WTC11 (cell line): ENCODE data around the gene NTRK1. TPM values are rescaled to one million over a fixed set of nuclear protein-coding genes. Genes with fewer than 3 reads are reported as not detected.

Source experiments
- ATAC-seq: fragments of 200-7000 bp; cut with Tn5 transposase; 2 replicates; pipeline ENCODE4 v1.10.0; 2021; ENCODE audit warnings: mild to moderate bottlenecking, moderate library complexity
- CTCF ChIA-PET: fragments of 300-600 bp; sonication (Branson Sonifier 250); formaldehyde crosslinking; loops from one replicate; lab custom pipeline; 2021; ENCODE audit warnings: antibody characterized with exemption; lab: Charles Lee
- POLR2A ChIA-PET: fragments of 350-600 bp; sonication (Branson Sonifier 250); formaldehyde crosslinking; loops from one replicate; lab custom pipeline; 2021; ENCODE audit warnings: antibody characterized with exemption; lab: Charles Lee
- DNase-seq: peaks from one replicate; pipeline ENCODE4 v3.0.0; 2021; ENCODE audit warnings: low spot score
- H3K27ac Mint-ChIP-seq: 2 replicates; pipeline ENCODE4 v1.8.0; 2021; ENCODE audit warnings: mixed read lengths
- H3K27me3 Mint-ChIP-seq: 2 replicates; pipeline ENCODE4 v1.8.0; 2021; ENCODE audit warnings: low read depth, mild to moderate bottlenecking, moderate library complexity, mixed read lengths
- H3K36me3 Mint-ChIP-seq: 2 replicates; pipeline ENCODE4 v1.8.0; 2021; ENCODE audit warnings: mixed read lengths
- H3K4me1 Mint-ChIP-seq: 2 replicates; pipeline ENCODE4 v1.8.0; 2022; ENCODE audit warnings: mixed read lengths
- H3K4me3 Mint-ChIP-seq: 2 replicates; pipeline ENCODE4 v1.8.0; 2021; ENCODE audit warnings: mild to moderate bottlenecking, moderate library complexity, mixed read lengths
- H3K9me3 Mint-ChIP-seq: 2 replicates; pipeline ENCODE4 v1.8.0; 2021; ENCODE audit warnings: mixed read lengths
- CREB1 ChIP-seq: sonication (generic); formaldehyde crosslinking; IDR thresholded peaks from 2 replicates; pipeline ENCODE4 v1.8.0; 2023; ENCODE audit warnings: mild to moderate bottlenecking, missing genetic modification reagents
- CREM ChIP-seq: sonication (generic); formaldehyde crosslinking; IDR thresholded peaks from 2 replicates; pipeline ENCODE4 v1.8.1; 2022; ENCODE audit warnings: mild to moderate bottlenecking, missing genetic modification reagents, moderate library complexity
- ETV6 ChIP-seq: sonication (generic); formaldehyde crosslinking; IDR thresholded peaks from 2 replicates; pipeline ENCODE4 v1.8.1; 2022; ENCODE audit warnings: mild to moderate bottlenecking, missing genetic modification reagents
- GTF2I ChIP-seq: fragments of 250-450 bp; sonication (Bioruptor Pico); conservative IDR thresholded peaks from 2 replicates; pipeline ENCODE4 v1.4.0; 2021; ENCODE audit warnings: mild to moderate bottlenecking
- JUN ChIP-seq: sonication (generic); formaldehyde crosslinking; IDR thresholded peaks from 2 replicates; pipeline ENCODE4 v1.8.0; 2023; ENCODE audit warnings: mild to moderate bottlenecking, missing genetic modification reagents
- MXD4 ChIP-seq: fragments of 250-450 bp; sonication (Bioruptor Pico); IDR thresholded peaks from 2 replicates; pipeline ENCODE4 v1.8.0; 2021; ENCODE audit warnings: mild to moderate bottlenecking, moderate library complexity, borderline replicate concordance
- MYBL2 ChIP-seq: sonication (generic); formaldehyde crosslinking; IDR thresholded peaks from 2 replicates; pipeline ENCODE4 v1.8.1; 2023; ENCODE audit warnings: mild to moderate bottlenecking, moderate library complexity, missing genetic modification reagents
- NFATC4 ChIP-seq: fragments of 250-450 bp; sonication (Bioruptor Pico); IDR thresholded peaks from 2 replicates; pipeline ENCODE4 v1.9.0; 2021; ENCODE audit warnings: mild to moderate bottlenecking
- NFE2L1 ChIP-seq: sonication (generic); formaldehyde crosslinking; IDR thresholded peaks from 2 replicates; pipeline ENCODE4 v1.8.1; 2023; ENCODE audit warnings: missing genetic modification reagents
- PRDM15 ChIP-seq: sonication (generic); formaldehyde crosslinking; IDR thresholded peaks from 2 replicates; pipeline ENCODE4 v1.8.0; 2022; ENCODE audit warnings: missing genetic modification reagents
- SP1 ChIP-seq: sonication (generic); formaldehyde crosslinking; conservative IDR thresholded peaks from 2 replicates; pipeline ENCODE4 v1.8.1; 2022; ENCODE audit warnings: missing genetic modification reagents
- TEAD4 ChIP-seq: sonication (generic); formaldehyde crosslinking; IDR thresholded peaks from 2 replicates; pipeline ENCODE4 v1.8.0; 2022; ENCODE audit warnings: mild to moderate bottlenecking, missing genetic modification reagents
- TP53 ChIP-seq: sonication (generic); formaldehyde crosslinking; IDR thresholded peaks from 2 replicates; pipeline ENCODE4 v1.8.1; 2023; ENCODE audit warnings: mild to moderate bottlenecking, missing genetic modification reagents
- ZNF317 ChIP-seq: sonication (generic); formaldehyde crosslinking; IDR thresholded peaks from 2 replicates; pipeline ENCODE4 v1.8.1; 2023; ENCODE audit warnings: low read depth, mild to moderate bottlenecking, moderate library complexity, missing genetic modification reagents, borderline replicate concordance
- ZNF396 ChIP-seq: fragments of 250-450 bp; sonication (Bioruptor Pico); IDR thresholded peaks from 2 replicates; pipeline ENCODE4 v1.8.0; 2021; ENCODE audit warnings: mild to moderate bottlenecking, moderate library complexity, borderline replicate concordance
- ZNF416 ChIP-seq: fragments of 250-450 bp; sonication (Bioruptor Pico); IDR thresholded peaks from 2 replicates; pipeline ENCODE4 v1.9.0; 2021; ENCODE audit warnings: mild to moderate bottlenecking, inconsistent platforms
- ZNF671 ChIP-seq: fragments of 250-450 bp; sonication (Bioruptor Pico); IDR thresholded peaks from 2 replicates; pipeline ENCODE4 v1.8.0; 2021; ENCODE audit warnings: mild to moderate bottlenecking
- total RNA-seq: library from RNA; stranded (reverse); gene quantifications from 3 replicates; pipeline ENCODE4 v1.2.3, GENCODE V29; 2021
- TF ChIP-seq, protein P1 (sequence below): fragments of 250-450 bp; sonication (Bioruptor Pico); IDR thresholded peaks from 2 replicates; pipeline ENCODE4 v1.9.0; 2021; ENCODE audit warnings: mild to moderate bottlenecking
- TF ChIP-seq, protein P2 (sequence below): fragments of 250-450 bp; sonication (Bioruptor Pico); IDR thresholded peaks from 2 replicates; pipeline ENCODE4 v2.1.2; 2022; ENCODE audit warnings: mild to moderate bottlenecking, moderate library complexity

The NTRK1 gene
- total RNA-seq, 1 experiment from 2014 or later = 0.42 TPM

DNA sequence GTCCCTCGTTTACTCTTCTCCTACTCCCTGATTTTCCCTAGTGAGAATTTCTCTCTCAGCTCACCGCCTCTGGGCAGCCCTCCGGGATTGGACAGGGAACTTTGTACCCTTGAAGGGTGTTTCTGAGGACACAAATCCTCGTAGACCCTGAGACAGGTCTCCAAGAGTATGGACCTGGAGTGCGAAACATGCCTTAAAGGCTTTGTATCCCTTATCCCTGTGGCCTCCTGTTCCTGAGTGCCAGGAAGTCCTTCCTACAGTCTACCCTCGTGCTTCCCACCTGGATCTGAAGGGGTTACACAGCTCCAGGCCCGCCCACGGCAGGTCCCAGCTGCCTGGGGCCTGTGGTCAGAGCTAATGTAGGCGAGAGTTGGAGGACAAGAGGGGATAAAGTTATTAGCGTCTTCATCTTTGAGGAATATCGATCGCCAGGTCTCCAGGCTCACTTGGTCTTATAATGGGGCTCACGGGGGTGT, 25.3 kb downstream of the NTRK1 start:
- no peak overlapping the region for H3K27ac Mint-ChIP-seq
- H3K4me1 Mint-ChIP-seq = peaks cover 30% of the 10 kb centered on the region
- CTCF ChIA-PET = interaction anchor here (0.8 to 13.3 kb wide), 11 partner anchors 10 to 195 kb away, joined by 3 to 211 read pairs (median 13); partner anchors contain the start of genes INSRR, LRRC71, NTRK1 and PRCC

DNA sequence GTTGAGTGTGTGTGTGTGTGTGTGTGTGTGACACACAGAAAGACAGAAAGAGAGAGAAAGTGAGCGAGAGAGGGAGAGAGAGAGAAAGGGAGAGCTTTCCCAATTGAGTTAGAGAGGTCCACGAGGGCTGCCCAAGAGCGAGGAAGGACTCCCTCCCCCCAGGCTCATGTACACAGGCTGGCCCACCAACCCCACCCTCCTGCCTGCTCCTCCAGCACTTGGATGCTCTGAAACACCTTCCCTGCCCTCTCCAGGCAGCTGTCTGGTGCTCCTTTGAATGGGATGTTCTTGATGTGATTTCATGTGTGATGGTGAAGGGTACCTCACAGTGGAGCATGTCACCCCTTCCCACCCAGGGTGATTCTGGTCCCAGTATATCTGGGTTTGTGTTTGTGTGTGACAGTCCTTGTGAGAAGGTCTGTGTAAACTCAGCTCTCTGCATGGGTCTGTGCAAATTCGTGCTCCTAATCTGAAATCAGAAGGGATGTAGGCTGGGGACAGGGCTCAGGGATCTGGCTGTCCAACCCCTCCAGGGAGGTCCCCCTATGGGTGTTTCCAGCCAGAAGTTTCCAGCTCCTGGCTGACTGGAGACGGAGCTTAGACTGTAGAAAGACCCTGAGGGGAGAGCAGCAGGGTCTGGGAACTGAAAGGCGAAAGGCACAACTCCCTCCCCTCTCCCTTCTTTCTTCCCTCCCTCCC, 26.1 kb downstream of the NTRK1 start:
- TF ChIP-seq PRDM15 (no peak), NFATC4 (CRISPR knock-in tag) (no peak), MYBL2 (CRISPR knock-in tag) (no peak), MXD4 (no peak), CREB1 (no peak), TEAD4 (no peak), SP1 (CRISPR knock-in tag) (no peak), JUN (no peak), ETV6 (CRISPR knock-in tag) (no peak), NFE2L1 (CRISPR knock-in tag) (no peak), ZNF416 (CRISPR knock-in tag) (no peak), ZNF317 (CRISPR knock-in tag) (no peak), ZNF396 (CRISPR knock-in tag) (no peak), ZNF671 (CRISPR knock-in tag) (no peak), TP53 (CRISPR knock-in tag) (no peak), CREM (CRISPR knock-in tag) (no peak)
- TF ChIP-seq, protein P1, sequence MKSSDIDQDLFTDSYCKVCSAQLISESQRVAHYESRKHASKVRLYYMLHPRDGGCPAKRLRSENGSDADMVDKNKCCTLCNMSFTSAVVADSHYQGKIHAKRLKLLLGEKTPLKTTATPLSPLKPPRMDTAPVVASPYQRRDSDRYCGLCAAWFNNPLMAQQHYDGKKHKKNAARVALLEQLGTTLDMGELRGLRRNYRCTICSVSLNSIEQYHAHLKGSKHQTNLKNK (CRISPR knock-in tag) = no peak
- TF ChIP-seq, protein P2, sequence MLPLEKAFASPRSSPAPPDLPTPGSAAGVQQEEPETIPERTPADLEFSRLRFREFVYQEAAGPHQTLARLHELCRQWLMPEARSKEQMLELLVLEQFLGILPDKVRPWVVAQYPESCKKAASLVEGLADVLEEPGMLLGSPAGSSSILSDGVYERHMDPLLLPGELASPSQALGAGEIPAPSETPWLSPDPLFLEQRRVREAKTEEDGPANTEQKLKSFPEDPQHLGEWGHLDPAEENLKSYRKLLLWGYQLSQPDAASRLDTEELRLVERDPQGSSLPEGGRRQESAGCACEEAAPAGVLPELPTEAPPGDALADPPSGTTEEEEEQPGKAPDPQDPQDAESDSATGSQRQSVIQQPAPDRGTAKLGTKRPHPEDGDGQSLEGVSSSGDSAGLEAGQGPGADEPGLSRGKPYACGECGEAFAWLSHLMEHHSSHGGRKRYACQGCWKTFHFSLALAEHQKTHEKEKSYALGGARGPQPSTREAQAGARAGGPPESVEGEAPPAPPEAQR (CRISPR knock-in tag) = no peak
- no peak for DNase-seq
- POLR2A ChIA-PET = interaction anchor here (0.7 kb wide), 1 partner anchor 158 kb away, joined by 3 read pairs; the partner anchor contains the start of genes ISG20L2 and METTL25B
- CTCF ChIA-PET = interaction anchor here (0.5 to 13.3 kb wide), 20 partner anchors 10 to 260 kb away, joined by 3 to 211 read pairs (median 6); partner anchors contain the start of genes INSRR, ISG20L2, LRRC71 and METTL25B
- Mint-ChIP-seq H3K9me3 (no peaks in the 10 kb centered on the region), H3K27me3 (peaks cover 55% of the 10 kb centered on the region), H3K4me3 (peak overlapping the region; percentile 33), H3K27ac (no peak overlapping the region), H3K36me3 (no peaks in the 10 kb centered on the region), H3K4me1 (peaks cover 32% of the 10 kb centered on the region)
- ATAC-seq = no peak

More for the DNA sequence above, 25.3 kb downstream of the NTRK1 start:
- ATAC-seq (no peak), DNase-seq (no peak)
- Mint-ChIP-seq H3K36me3 (no peaks in the 10 kb centered on the region), H3K27me3 (peaks cover 47% of the 10 kb centered on the region), H3K4me3 (no peak overlapping the region), H3K9me3 (no peaks in the 10 kb centered on the region)
- POLR2A ChIA-PET = no interaction called here
- no peak for TF ChIP-seq ZNF317 (CRISPR knock-in tag)
- TF ChIP-seq GTF2I (CRISPR knock-in tag) = 0 out of 2 replicates have a peak, but pooled peaks have one; percentile 20
